IMR-90 (cell line): Measurements from ENCODE around the gene TRAIP. TPM values are rescaled to one million over a fixed set of nuclear protein-coding genes. Genes with fewer than 3 reads are reported as not detected.

Source experiments
- ATAC-seq: fragments of 200-7000 bp; cut with Tn5 transposase; 2 replicates; pipeline ENCODE4 v1.9.1; 2020; ENCODE audit warnings: low read depth, mild to moderate bottlenecking, moderate library complexity
- BruUV-seq: library from RNA; stranded (reverse); fragments of 400-500 nt; replicated peaks from 2 replicates; lab custom pipeline; 2021; lab: Mats Ljungman, UMichigan
- CTCF ChIA-PET: fragments of 300-600 bp; formaldehyde crosslinking; extraction: SDS; loops from one replicate; lab custom pipeline; 2021; ENCODE audit warnings: antibody characterized with exemption; lab: Yijun Ruan, JAX
- POLR2A ChIA-PET: fragments of 300-600 bp; sonication (Branson Sonifier 250); formaldehyde crosslinking; loops from one replicate; lab custom pipeline; 2022; ENCODE audit warnings: antibody characterized with exemption; ENCODE audit not compliant: unreplicated experiment; lab: Charles Lee
- DNase-seq: peaks from one replicate; pipeline ENCODE4 v3.0.0; 2013
- H2AFZ ChIP-seq: replicated peaks from 2 replicates; pipeline ENCODE3; 2013; ENCODE audit warnings: low read length, mild to moderate bottlenecking; ENCODE audit not compliant: poor library complexity
- H2AK5ac ChIP-seq: 2 replicates; pipeline ENCODE4 v1.6.1; 2013; ENCODE audit warnings: low read depth, low read length, inconsistent platforms
- H2AK9ac ChIP-seq: replicated peaks from 2 replicates; pipeline ENCODE3; 2013; ENCODE audit warnings: mild to moderate bottlenecking, low read depth, low read length, moderate library complexity; ENCODE audit not compliant: poor library complexity
- H2BK120ac ChIP-seq: 2 replicates; pipeline ENCODE4 v1.6.1; 2013; ENCODE audit warnings: low read depth, low read length, inconsistent platforms
- H2BK15ac ChIP-seq: 3 replicates; pipeline ENCODE4 v1.6.1; 2013; ENCODE audit warnings: low read depth, low read length, inconsistent platforms
- H2BK20ac ChIP-seq: 2 replicates; pipeline ENCODE4 v1.6.1; 2013; ENCODE audit warnings: low read depth, mild to moderate bottlenecking, inconsistent platforms, low read length, moderate library complexity
- H2BK5ac ChIP-seq: 2 replicates; pipeline ENCODE4 v1.6.1; 2013; ENCODE audit warnings: mild to moderate bottlenecking, low read depth, low read length, inconsistent platforms; ENCODE audit not compliant: poor library complexity, severe bottlenecking
- H3K14ac ChIP-seq: replicated peaks from 2 replicates; pipeline ENCODE4 v1.6.1; 2013; ENCODE audit warnings: low read depth, low read length, inconsistent platforms
- H3K18ac ChIP-seq: 2 replicates; pipeline ENCODE4 v1.6.1; 2013; ENCODE audit warnings: low read depth, low read length, control low read depth
- H3K23ac ChIP-seq: 2 replicates; pipeline ENCODE4 v1.6.1; 2013; ENCODE audit warnings: low read depth, low read length, inconsistent platforms
- H3K27ac ChIP-seq: 2 replicates; pipeline ENCODE4 v1.5.1; 2013; ENCODE audit warnings: mild to moderate bottlenecking, control low read depth, low read length; ENCODE audit not compliant: insufficient read depth
- H3K27me3 ChIP-seq: 2 replicates; pipeline ENCODE4 v1.6.1; 2013; ENCODE audit warnings: low read length; ENCODE audit not compliant: control insufficient read depth, insufficient read depth
- H3K36me3 ChIP-seq: 2 replicates; pipeline ENCODE4 v1.6.1; 2013; ENCODE audit warnings: low read length, mixed read lengths; ENCODE audit not compliant: control insufficient read depth, insufficient read depth
- H3K4ac ChIP-seq: 2 replicates; pipeline ENCODE4 v1.6.1; 2013; ENCODE audit warnings: low read depth, low read length, inconsistent platforms
- H3K4me1 ChIP-seq: 2 replicates; pipeline ENCODE4 v1.6.1; 2013; ENCODE audit warnings: low read length, mixed read lengths; ENCODE audit not compliant: control insufficient read depth, insufficient read depth
- H3K4me2 ChIP-seq: 2 replicates; pipeline ENCODE4 v1.6.1; 2013; ENCODE audit warnings: low read depth, mild to moderate bottlenecking, control low read depth, low read length, moderate library complexity
- H3K4me3 ChIP-seq: 2 replicates; pipeline ENCODE4 v1.5.1; 2013; ENCODE audit warnings: low read depth, mild to moderate bottlenecking, control low read depth, low read length, moderate library complexity; ENCODE audit not compliant: insufficient read depth
- H3K56ac ChIP-seq: 2 replicates; pipeline ENCODE4 v1.6.1; 2013; ENCODE audit warnings: low read length, inconsistent platforms; ENCODE audit not compliant: insufficient read depth; ENCODE audit errors: extremely low read depth
- H3K79me1 ChIP-seq, 2 experiments: 2 replicates each; pipeline ENCODE4 v1.6.1; 2013; ENCODE audit warnings: low read length in 2 of 2, inconsistent platforms in 1 of 2, low read depth in 1 of 2
- H3K9ac ChIP-seq: 2 replicates; pipeline ENCODE4 v1.6.1; 2013; ENCODE audit warnings: low read depth, low read length, control low read depth
- H3K9me1 ChIP-seq: 2 replicates; pipeline ENCODE4 v1.6.1; 2013; ENCODE audit warnings: low read length, inconsistent platforms; ENCODE audit not compliant: insufficient read depth
- H3K9me3 ChIP-seq: 2 replicates; pipeline ENCODE4 v1.6.1; 2013; ENCODE audit warnings: low read length; ENCODE audit not compliant: control insufficient read depth, insufficient read depth
- H4K20me1 ChIP-seq: 2 replicates; pipeline ENCODE4 v1.6.1; 2013; ENCODE audit warnings: low read length, inconsistent platforms; ENCODE audit not compliant: insufficient read depth
- H4K5ac ChIP-seq: 2 replicates; pipeline ENCODE4 v1.6.1; 2013; ENCODE audit warnings: mild to moderate bottlenecking, low read depth, low read length, control low read depth
- H4K8ac ChIP-seq, 2 experiments: 2 replicates each; pipeline ENCODE4 v1.6.1; 2013; ENCODE audit warnings: low read depth in 2 of 2, low read length in 2 of 2, control low read depth in 1 of 2, inconsistent platforms in 1 of 2
- H4K91ac ChIP-seq: 2 replicates; pipeline ENCODE4 v1.6.1; 2013; ENCODE audit warnings: low read depth, low read length, inconsistent platforms; ENCODE audit not compliant: insufficient read depth
- CEBPB ChIP-seq: IDR thresholded peaks from 2 replicates; pipeline ENCODE4 v1.6.1; 2012; ENCODE audit warnings: low read depth, low read length, improper control_type of control experiment
- FOS ChIP-seq: fragments of 150-350 bp; IDR thresholded peaks from 2 replicates; pipeline ENCODE4 v1.6.1; 2016; ENCODE audit warnings: low read depth, low read length
- MAFK ChIP-seq: IDR thresholded peaks from 2 replicates; pipeline ENCODE4 v1.6.1; 2012; ENCODE audit warnings: low read depth, low read length, improper control_type of control experiment
- SMC3 ChIP-seq: fragments of 150-350 bp; IDR thresholded peaks from 2 replicates; pipeline ENCODE4 v1.6.1; 2016; ENCODE audit warnings: low read depth, mild to moderate bottlenecking, antibody characterized with exemption, low read length, moderate library complexity
- WGBS, 2 experiments: methylation state at CpG; one replicate each; pipeline versions ENCODE4 v1.1.5 to v1.1.7; 2013; ENCODE audit warnings: missing lambda C conversion rate in 2 of 2; ENCODE audit not compliant: insufficient read length in 1 of 2; ENCODE audit errors: extremely low coverage in 2 of 2; 5-methylcytosine and 5-hydroxymethylcytosine counted together
- dilution Hi-C: fragments of 300-500 bp; cut with HindIII; formaldehyde crosslinking; loops from one replicate; pipeline ENCODE4 v1.14.3; 2018; ENCODE audit warnings: low sequenced_read_pairs; ENCODE audit not compliant: unreplicated experiment
- in situ Hi-C: fragments of 300-500 bp; cut with MboI; formaldehyde crosslinking; loops from 3 replicates; pipeline ENCODE4 v1.14.3; 2019; ENCODE audit warnings: low sequenced_read_pairs, inconsistent platforms, mixed read lengths
- intact Hi-C: fragments of 100-400 bp; cut with micrococcal nuclease; formaldehyde crosslinking; loops from 2 replicates; pipeline ENCODE4 v1.10.0; 2022
- polyA plus RNA-seq, 3 experiments: library from polyadenylated mRNA; depleted of rRNA; stranded (reverse); fragments of >200 nt; gene quantifications; 2 replicates each; pipeline ENCODE4 v1.2.3, GENCODE V29; 2012; ENCODE audit warnings: low replicate concordance in 1 of 3
- total RNA-seq: library from RNA; depleted of rRNA; stranded (reverse); fragments of >200 nt; gene quantifications from 2 replicates; pipeline ENCODE4 v1.2.3, GENCODE V29; 2012

TRAIP gene
- total and polyA plus RNA-seq, 2 of the 4 experiments (the other 2 are of a cell fraction) = 6.3 to 9.2 TPM

DNA sequence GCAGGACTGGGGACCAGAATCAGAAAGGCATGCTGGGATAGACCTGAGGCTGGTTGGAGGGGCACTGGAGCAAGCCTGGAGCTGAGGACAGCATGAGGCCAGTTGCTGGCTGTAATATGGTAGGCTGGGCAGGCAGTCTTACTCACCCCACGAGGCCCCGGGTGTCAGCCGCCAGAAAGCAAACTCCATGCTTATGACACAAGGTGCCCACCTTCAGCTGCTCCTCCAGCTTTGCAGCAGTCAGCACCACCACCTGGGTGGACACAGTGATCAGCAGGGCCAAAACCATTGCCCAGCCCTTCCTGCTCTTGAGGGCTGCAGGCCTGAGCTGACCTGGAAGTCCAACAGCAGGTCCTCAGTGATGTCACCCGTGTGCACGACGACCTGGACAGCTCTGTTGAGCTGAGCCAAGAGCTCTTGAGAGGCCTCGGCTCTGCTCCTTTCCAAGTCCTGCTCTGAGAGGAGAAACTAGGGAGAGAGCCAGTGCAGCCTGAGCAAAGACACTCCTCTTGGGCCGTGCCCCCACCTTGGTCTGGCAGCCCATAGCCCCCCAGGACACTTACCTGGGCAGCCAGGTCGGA is 43.4 kb downstream of the TRAIP start:
- no peak for TF ChIP-seq CEBPB
- TF ChIP-seq MAFK = no peak
- no peak for TF ChIP-seq SMC3
- no peak for TF ChIP-seq FOS
- Histone ChIP-seq H2BK120ac (no peak overlapping the region), H3K4me2 (peak overlapping the region; percentile 89), H3K79me1 (peaks cover 3 to 16% of the 10 kb centered on the region in 2 experiments; a peak in 2 of 4 replicates), H3K27ac (peak overlapping the region; percentile 93), H3K14ac (peak overlapping the region; percentile 100), H3K56ac (no peak overlapping the region), H3K36me3 (peaks cover 31% of the 10 kb centered on the region), H3K9me1 (peaks cover 12% of the 10 kb centered on the region; the same call in 1 of the 2 replicates), H4K8ac (peak overlapping the region; percentile 99 to 100), H3K9me3 (no peaks in the 10 kb centered on the region), H3K4me3 (peak overlapping the region; percentile 55), H2AK9ac (peak overlapping the region; percentile 88), H2AFZ (peak overlapping the region; percentile 98), H2BK20ac (no peak overlapping the region), H4K91ac (peak overlapping the region; percentile 97), H4K5ac (peak overlapping the region; percentile 94), H3K23ac (peak overlapping the region; percentile 21; the same call in 1 of the 2 replicates), H2AK5ac (peak overlapping the region; percentile 73; the same call in 1 of the 2 replicates), H2BK5ac (no peak overlapping the region), H3K4me1 (peaks cover 8% of the 10 kb centered on the region), H3K27me3 (no peaks in the 10 kb centered on the region), H3K9ac (peak overlapping the region; percentile 97), H2BK15ac (no peak overlapping the region; the same call in 2 of the 3 replicates), H4K20me1 (no peaks in the 10 kb centered on the region), H3K18ac (no peak overlapping the region), H3K4ac (peak overlapping the region; percentile 98)
- no peak for DNase-seq
- POLR2A ChIA-PET = interaction anchor here (1.3 kb wide), 1 partner anchor 9 kb away, joined by 4 read pairs; no protein-coding TSS in a partner anchor
- intact Hi-C loops = no loop called here
- peak; percentile 32 for ATAC-seq
- no TSS peak for BruUV-seq
- in situ Hi-C loops = no loop called here
- WGBS, 2 experiments = 60% methylated on average over 1 of the region's 9 CpGs; no CpG with 5 or more reads in 1 of the 2 experiments
- CTCF ChIA-PET = no interaction called here
- dilution Hi-C loops = no loop called here
